GM19351 (cell line): ENCODE measurements around the gene CDHR4.
"Not testable (repeated sequence)": the region's sequence is repeated elsewhere in the genome, so short reads cannot be mapped to it uniquely, and the experiment has no call there.

Experiments
- ATAC-seq: cut with Tn5 transposase; IDR thresholded peaks from one replicate; pipeline ENCODE4 v1.9.1; 2021; ENCODE audit warnings: mild to moderate bottlenecking, moderate library complexity; ENCODE audit not compliant: unreplicated experiment

Gene CDHR4

GRCh38 chr3:49780975-49781365 lies 18.7 kb downstream of the CDHR4 start:
- not testable (repeated sequence) for ATAC-seq

DNA sequence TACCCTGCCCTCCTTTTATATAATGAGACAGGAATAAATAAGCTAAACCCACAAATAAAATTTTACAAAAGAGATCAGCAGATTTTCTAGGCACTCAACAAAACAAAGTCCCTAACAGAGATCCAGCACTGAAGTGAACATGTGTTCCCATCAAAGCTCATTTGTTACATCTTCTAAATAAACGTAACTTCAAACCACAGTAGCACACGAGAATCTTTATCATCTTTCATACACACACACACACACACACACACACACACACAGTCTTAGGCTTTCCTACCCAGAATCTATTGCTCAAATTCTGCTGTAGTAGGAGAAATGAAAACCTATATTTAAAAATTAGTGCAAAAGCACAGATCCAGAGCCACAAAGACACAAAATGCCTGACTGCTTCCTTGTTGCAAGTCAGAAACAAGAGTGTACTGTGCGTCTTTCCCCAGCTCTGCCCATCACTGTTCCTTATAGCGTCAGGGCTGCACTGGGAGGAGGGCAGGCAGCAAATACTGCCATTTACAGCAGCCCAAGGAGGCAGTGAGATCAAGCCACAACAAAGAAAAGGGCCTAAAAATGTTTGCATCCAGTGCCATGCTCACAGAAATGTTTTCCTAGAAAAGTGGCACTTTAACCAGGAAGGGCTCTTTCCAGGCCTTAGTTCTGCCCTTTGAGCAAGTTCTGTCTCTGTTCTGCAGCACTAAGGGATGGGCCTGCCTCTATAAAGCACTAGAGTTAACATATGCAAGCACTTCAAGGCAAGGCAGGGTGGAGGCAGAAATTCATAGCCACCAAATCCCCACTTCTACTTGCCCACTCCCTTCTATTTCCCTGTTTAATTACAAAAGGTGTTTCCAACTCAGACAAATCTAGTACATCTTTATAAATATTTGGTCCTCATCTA lies 19.3 kb downstream of the CDHR4 start:
- ATAC-seq = no peak

DNA sequence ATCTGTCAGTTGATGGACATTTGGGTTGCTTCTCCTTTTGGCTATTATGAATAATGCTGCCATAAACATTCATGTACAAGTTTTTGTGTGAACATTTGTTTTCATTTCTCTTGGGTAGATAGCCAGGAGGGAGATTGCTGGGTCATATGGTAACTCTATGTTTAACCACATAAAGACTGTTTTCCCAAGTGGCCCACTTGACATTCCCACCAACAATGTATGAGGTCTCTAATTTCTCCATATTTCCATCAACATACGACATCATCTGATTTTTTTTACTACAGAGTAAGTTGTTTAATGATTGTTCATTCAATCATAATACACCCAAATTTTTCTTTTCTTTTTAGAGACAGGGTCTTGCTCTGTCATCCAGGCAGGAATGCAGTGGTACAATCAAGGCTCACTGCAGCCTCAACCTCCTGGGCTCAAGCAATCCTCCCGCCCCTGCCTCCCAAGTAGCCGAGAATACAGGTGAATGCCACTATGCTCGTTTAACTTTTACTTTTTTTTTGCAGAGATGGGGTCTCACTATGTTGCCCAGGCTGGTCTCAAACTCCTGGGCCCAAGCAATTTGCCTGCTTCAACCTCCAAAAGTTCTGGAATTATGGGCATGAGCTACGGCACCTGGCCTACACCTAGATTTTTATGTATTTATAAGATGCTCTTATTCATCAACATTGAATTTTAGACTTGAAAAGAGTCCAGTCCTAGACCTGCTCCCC lies 20.2 kb downstream of the CDHR4 start:
- no peak for ATAC-seq

DNA sequence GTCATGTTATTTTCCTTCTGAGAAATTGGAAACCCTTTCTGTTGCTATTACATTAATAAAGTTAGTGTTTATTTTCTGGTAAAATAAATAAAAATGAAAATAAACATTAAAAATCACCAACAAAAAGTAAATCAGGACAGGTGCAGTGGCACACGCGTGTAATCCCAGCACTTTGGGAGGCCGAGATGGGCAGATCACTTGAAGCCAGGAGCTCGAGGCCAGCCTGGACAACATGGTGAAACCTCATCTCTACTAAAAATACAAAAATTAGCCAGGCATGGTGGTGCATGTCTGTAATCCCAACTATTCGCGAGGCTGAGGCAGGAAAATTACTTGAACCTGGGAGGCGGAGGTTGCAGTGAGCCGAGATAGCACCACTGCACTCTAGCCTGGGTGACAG lies 23.6 kb downstream of the CDHR4 start:
- ATAC-seq = not testable (repeated sequence)

DNA sequence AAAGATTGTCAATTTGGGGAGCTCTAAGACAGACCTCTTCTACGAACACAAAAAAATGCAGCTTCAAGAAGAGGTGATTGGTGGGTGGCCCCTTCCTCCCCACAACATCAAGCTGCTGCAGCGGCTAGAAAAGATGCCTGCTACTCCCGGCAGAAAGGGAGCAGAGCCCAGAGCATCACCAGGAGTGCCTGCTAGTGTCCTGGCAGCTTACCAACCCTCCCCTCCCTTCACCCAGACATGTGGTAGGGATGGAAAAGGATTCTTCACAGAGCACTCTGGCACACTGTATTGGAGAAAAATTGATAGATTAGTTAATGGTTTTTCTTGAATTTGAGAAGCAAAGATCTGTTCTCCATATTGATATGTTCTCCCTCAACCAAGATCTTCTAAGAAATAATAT lies 24.1 kb downstream of the CDHR4 start:
- no peak for ATAC-seq

DNA sequence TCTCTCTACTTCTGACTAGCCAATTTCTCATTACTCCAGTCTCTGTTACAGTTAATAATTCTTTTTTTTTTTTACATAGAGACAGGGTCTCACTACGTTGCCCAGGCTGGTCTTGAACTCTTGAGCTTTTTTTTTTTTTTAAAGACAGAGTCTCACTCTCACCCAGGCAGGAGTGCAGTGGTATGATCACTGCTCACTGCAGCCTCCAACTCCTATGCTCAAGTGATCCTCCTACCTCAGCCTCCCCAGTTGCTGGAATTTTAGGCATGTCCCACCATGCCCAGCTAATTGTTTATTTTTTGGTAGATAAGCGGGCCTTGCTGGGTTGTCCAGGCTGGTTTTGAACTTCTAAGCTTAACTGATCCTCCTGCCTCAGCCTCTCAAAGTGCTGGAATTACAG lies 27.0 kb downstream of the CDHR4 start:
- no peak for ATAC-seq

DNA sequence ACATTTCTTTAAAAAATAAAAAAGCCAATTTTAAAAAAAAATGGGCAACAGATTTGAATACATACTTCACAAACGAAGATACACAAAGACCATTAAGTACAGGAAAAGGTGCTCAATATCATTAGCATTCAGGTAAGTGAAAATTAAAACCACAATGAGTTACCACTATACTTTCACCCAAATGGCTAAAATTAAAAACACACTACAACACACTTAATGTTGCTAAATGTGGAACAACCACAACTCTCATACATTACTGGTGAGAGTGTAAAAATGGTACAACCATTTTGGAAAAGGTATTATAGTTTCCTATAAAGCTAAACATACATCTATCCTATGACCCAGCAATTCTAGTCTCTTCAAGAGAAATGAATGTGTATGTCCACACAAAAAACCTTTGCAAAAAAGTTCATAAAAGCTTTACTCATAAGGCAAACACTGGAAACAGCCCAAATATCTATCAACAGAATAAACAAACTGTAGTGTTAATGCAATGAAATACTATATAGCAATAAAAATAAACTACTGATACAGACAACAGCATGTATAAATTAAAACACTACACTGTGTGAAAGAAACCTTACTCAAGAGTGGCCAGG lies 28.2 kb downstream of the CDHR4 start:
- no peak for ATAC-seq

DNA sequence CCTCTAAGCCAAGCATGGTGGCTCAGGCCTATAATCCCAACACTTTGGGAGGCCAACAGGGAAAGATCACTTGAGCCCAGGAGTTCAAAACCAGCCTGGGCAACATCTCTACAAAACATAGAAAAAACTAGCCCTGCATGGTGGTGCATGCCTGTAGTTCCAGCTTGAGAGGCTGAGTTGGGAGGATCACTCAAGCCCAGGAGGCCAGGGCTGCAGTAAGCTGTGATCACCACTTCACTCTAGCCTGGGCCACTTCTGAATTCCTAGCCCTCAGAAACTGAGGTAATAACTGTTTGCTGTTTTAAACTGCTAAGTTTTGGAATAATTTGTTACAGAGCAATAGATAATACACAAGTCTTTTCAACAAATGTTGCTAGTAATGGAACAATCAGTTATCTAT lies 29.7 kb downstream of the CDHR4 start:
- ATAC-seq = no peak

- no peak for ATAC-seq
These were observed 30.3 kb downstream of the CDHR4 start for GRCh38 chr3:49769286-49769915.

DNA sequence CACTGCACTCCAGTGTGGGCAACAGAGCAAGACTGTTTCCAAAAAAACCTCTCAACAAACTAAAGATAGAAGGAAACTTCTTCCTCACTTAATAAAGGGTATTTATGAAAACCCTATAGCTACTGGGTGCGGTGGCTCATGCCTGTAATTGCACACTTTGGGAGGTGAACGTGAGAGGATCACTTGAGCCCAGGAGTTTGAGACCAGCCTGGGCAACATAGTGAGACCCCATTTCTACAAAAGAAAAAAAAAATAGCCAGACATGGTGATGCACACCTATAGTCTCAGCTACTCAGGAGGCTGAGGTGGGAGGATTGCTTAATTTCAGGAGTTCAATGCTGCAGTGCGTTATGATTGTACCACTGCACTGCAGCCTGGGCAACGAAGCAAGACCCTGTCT lies 35.7 kb downstream of the CDHR4 start:
- ATAC-seq = no peak

DNA sequence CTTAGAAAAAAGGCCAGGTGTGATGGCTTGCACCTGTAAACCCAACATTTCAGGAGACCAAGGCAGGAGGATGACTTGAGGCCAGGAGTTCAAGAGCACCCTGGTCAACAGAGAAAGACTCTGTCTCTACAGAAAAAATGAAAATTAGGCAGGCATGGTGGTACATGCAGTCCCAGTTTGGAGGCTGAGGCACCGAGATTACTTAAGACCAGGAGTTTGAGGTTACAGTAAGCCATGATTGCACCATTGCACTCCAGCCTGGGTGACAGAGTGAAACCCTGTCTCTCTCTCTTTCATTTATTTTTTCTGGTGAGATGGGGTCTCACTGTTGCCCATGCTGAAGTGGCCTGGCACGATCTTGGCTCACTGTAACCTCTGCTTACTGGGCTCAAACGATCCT lies 38.0 kb downstream of the CDHR4 start:
- no peak for ATAC-seq

DNA sequence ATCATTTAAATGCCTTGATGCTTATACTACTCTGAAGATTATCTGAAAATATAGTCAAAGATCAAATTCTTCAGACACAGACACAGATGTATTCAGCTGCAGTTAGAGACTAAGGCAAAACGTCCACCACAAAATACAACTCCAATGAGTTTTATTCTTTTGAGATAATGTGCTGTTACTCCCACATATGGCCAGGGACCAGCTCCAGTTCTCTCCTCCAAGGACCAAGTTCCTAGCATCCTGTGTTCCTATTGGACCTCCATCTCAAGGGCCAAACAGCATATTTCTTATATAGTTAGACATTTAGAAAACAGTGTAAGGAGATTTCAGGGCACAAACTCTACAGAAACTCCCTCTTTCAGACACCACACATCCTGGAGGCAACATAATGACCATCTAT lies 40.4 kb downstream of the CDHR4 start:
- no peak for ATAC-seq

DNA sequence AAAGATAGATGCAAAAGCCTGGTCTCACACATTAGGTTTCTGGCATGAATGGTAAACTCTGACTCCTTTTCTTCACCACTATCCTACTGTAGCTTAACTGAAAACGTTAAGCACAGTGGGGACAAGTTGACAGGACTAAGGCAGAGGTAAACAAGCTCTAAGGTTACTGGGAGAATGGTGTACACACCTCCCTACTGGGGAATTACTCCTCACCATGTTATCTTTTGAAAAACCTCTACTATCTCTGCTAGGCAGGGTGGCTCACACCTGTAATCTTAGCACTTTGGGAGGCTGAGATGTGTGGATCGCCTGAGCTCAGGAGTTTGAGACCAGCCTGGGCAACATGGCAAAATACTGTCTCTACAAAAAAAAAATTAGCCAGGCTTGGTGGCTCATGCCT lies 42.5 kb downstream of the CDHR4 start:
- ATAC-seq = no peak

DNA sequence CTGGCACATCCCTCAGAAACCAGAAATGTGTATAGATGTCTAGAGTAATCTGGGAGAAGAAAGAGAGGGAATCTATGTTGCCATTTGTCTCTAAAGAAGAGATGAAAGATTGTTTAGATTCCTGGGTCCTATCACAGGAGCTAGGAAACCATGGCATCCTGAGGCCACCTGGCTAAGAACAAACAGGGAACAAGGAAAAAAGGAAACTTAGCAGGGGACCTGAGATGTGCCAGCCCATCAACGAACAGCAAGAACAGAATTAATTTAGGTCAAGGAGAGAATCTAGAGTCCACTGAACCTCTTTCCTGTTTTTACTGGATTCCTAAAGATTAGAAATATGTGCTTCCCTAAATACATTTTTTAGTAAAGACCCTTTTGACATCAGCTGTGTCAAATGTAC lies 43.6 kb downstream of the CDHR4 start:
- no peak for ATAC-seq

GRCh38 chr3:49754536-49754935 lies 45.1 kb downstream of the CDHR4 start:
- ATAC-seq = no peak

DNA sequence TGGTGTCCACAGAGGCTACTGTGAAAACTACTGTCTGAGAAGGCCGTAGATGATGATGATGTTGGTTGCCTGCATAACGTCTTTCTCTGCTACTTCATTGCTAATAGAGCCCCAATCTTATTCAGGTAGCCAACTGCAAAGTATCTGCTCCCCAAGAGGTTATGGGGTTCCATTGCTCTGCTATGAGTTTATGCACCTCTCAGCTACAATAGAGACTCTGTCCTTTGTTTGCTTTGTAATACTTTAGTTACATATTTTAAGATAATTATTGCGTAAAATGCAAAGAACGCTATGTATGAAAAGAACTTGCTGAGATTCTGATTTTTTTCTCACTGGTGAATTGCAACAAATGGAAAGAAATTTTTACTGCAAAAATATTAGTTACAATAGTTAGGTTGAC lies 48.2 kb downstream of the CDHR4 start:
- no peak for ATAC-seq

GRCh38 chr3:49750056-49750455 lies 49.6 kb downstream of the CDHR4 start:
- no peak for ATAC-seq

DNA sequence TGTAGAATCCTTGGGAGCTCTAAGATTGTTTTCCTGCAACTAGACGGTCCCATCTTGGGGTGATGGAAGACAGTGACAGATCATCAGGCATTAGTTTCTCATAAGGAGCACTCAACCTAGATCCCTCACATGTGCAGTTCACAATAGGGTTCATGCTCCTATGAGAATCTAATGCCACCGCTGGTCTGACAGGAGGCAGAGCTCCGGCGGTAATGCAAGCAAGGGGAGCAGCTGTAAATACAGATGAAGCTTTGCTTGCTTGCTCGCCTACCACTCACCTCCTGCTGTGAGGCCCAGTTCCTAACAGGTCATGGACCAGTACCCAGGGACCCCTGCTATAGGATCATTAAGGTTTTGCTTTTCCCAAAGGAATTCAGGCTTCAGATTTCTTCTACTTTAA lies 50.8 kb downstream of the CDHR4 start:
- ATAC-seq = not testable (repeated sequence)

DNA sequence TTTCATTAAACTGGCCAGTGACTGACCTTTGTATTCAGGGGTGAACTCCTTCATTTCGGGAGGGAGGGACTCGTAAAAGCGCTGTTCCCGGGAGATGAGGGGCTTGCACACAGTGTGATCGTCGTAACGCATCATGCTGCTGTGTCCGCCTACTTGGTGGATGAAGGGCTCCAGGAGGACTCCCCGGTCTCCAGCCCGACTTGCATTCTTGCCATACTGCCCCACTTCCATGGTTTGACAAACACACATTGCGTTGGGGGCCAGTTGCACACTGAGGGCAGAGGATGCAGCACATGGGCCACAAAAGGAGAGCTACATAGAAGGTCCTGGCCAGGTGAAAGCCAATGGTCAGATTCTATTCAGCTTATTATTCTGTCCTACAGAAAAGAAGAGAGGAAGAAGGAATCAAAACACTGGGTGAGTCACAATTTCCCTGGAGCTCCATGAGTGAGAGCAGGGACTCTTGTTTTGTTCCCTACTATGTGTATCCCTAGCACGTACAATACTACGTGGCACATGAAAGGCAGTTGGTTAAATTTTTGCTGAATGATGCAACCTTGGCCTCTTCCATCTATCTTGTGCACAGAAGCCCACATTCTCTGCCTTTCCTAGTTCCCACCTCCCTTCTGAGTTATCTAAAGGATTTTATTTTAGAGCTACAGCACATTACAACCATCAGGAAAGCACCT lies 51.7 kb downstream of the CDHR4 start:
- ATAC-seq = no peak

GRCh38 chr3:49745986-49746385 lies 53.7 kb downstream of the CDHR4 start:
- ATAC-seq = no peak
